Loucy (cell line): ENCODE measurements around the gene SDCBP2.

ENCODE experiments used
- EZH2phosphoT487 ChIP-seq: fragments of 200-600 bp; IDR thresholded peaks from 2 replicates; pipeline ENCODE4 v1.6.1; 2018; ENCODE audit warnings: antibody characterized with exemption, mild to moderate bottlenecking, moderate library complexity, borderline replicate concordance
- TF ChIP-seq, protein P1 (sequence below): fragments of 200-600 bp; sonication (generic); conservative IDR thresholded peaks from 2 replicates; pipeline ENCODE4 v1.5.1; 2014; ENCODE audit warnings: mild to moderate bottlenecking, antibody characterized with exemption, low read length

DNA sequence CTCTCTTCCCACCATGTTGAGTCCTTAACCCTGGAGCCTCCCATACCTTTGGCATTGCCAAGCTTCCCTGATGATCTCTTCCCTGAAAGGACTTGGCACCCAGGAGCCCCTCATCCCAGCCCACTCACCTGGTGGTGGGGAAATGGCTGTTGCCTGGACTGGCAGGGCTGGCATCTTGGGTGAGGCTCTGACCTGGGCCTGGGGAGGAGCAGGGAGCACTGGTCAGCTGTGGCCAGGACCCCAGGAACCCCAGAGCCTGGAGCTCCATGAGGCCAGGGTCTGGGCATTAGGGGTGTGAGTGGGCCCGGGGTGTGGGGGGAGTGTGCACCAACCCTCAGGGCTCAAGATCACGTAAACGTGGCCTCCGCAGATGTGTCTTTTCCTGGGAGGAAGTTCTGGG lies 9.5 kb downstream of the SDCBP2 start:
- TF ChIP-seq, protein P1, sequence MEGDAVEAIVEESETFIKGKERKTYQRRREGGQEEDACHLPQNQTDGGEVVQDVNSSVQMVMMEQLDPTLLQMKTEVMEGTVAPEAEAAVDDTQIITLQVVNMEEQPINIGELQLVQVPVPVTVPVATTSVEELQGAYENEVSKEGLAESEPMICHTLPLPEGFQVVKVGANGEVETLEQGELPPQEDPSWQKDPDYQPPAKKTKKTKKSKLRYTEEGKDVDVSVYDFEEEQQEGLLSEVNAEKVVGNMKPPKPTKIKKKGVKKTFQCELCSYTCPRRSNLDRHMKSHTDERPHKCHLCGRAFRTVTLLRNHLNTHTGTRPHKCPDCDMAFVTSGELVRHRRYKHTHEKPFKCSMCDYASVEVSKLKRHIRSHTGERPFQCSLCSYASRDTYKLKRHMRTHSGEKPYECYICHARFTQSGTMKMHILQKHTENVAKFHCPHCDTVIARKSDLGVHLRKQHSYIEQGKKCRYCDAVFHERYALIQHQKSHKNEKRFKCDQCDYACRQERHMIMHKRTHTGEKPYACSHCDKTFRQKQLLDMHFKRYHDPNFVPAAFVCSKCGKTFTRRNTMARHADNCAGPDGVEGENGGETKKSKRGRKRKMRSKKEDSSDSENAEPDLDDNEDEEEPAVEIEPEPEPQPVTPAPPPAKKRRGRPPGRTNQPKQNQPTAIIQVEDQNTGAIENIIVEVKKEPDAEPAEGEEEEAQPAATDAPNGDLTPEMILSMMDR = no peak
- no peak for TF ChIP-seq EZH2phosphoT487
